Esophagus squamous epithelium (tissue), 4 donors: ENCODE data around the gene CTIF.

Source experiments
- POLR2A ChIP-seq, 4 donors: fragments of 450-650 bp; IDR thresholded peaks; one replicate each; pipeline ENCODE4 v1.6.1; 2017; ENCODE audit warnings: antibody characterized with exemption in 4 of 4, mild to moderate bottlenecking in 4 of 4, moderate library complexity in 3 of 4
- TF ChIP-seq, protein P1 (sequence below), 6 experiments: fragments of 450-650 bp in 4 of 6; fragments of 200-600 bp in 2 of 6; sonication (generic) in 2 of 6; IDR thresholded peaks; one replicate each; pipeline ENCODE4 v1.5.1; 2016 to 2019; ENCODE audit warnings: antibody characterized with exemption in 6 of 6, mild to moderate bottlenecking in 4 of 6, moderate library complexity in 4 of 6

DNA sequence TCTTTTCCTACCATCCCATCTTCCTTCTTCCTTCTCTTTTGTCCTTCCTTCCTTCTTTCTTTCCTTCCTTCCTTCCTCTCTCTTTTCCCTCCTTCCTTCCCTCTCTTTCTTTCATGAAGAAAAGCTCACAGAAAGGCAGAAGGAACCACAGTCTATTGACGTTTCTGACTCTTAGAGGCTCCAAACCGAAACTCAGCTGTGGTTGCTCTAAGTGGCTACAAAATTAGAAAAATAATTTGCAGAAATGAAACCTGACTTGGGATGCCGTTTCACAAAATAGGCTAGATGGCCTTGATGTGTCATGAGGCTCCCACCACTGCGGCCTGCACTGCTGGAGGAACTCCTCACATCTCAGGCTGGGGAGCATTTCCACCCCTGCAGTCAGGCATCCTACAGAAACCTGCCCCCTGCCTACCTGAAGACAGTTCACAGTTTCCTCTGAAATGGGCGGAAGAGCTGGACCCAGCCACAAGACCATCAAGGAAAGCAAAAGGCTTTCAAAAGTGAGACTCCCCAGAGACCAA lies 246.3 kb downstream of the CTIF start:
- TF ChIP-seq, protein P1, sequence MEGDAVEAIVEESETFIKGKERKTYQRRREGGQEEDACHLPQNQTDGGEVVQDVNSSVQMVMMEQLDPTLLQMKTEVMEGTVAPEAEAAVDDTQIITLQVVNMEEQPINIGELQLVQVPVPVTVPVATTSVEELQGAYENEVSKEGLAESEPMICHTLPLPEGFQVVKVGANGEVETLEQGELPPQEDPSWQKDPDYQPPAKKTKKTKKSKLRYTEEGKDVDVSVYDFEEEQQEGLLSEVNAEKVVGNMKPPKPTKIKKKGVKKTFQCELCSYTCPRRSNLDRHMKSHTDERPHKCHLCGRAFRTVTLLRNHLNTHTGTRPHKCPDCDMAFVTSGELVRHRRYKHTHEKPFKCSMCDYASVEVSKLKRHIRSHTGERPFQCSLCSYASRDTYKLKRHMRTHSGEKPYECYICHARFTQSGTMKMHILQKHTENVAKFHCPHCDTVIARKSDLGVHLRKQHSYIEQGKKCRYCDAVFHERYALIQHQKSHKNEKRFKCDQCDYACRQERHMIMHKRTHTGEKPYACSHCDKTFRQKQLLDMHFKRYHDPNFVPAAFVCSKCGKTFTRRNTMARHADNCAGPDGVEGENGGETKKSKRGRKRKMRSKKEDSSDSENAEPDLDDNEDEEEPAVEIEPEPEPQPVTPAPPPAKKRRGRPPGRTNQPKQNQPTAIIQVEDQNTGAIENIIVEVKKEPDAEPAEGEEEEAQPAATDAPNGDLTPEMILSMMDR (IDR thresholded peaks at IDR 0.05) = no peak
- no peak for TF ChIP-seq POLR2A (IDR thresholded peaks at IDR 0.05)
